HFFc6 (cell line): Measurements from ENCODE around the gene MAD1L1. TPM values are rescaled to one million over a fixed set of nuclear protein-coding genes. Genes with fewer than 3 reads are reported as not detected.

ENCODE experiments used
- DNase-seq: peaks from one replicate; pipeline ENCODE4 v3.0.0-alpha.2; 2018
- H3K27ac Mint-ChIP-seq: 2 replicates; pipeline ENCODE4 v1.8.0; 2020; ENCODE audit warnings: mild to moderate bottlenecking, mixed read lengths
- H3K27me3 Mint-ChIP-seq: 2 replicates; pipeline ENCODE4 v1.8.0; 2021; ENCODE audit warnings: mild to moderate bottlenecking, moderate library complexity, mixed read lengths; ENCODE audit not compliant: insufficient read depth
- H3K36me3 Mint-ChIP-seq: 2 replicates; pipeline ENCODE4 v1.8.0; 2021; ENCODE audit warnings: low read depth, mixed read lengths
- H3K4me1 Mint-ChIP-seq: 2 replicates; pipeline ENCODE4 v1.8.0; 2020; ENCODE audit warnings: low read depth, mixed read lengths
- H3K4me3 Mint-ChIP-seq: 2 replicates; pipeline ENCODE4 v1.8.0; 2020; ENCODE audit warnings: mild to moderate bottlenecking, moderate library complexity, mixed read lengths
- H3K9me3 Mint-ChIP-seq: 2 replicates; pipeline ENCODE4 v1.8.0; 2020; ENCODE audit warnings: mild to moderate bottlenecking, mixed read lengths
- CTCF ChIP-seq: fragments of 200-600 bp; sonication (generic); IDR thresholded peaks from 2 replicates; pipeline ENCODE4 v1.5.0; 2021; ENCODE audit warnings: antibody characterized with exemption, mild to moderate bottlenecking
- total RNA-seq, 6 experiments: library from RNA; stranded (reverse); fragmentation: NEBNext Ultra II Directional; extraction: Animal tissue kit (Norgen Biotek cat#: 25700); gene quantifications; 2 replicates in 1 of 6; 3 replicates in 5 of 6; pipeline ENCODE4 v1.2.3, GENCODE V29; 2021

Gene MAD1L1
- total RNA-seq, 6 experiments from 2014 or later, result 34.6 to 44.8 (median 40.2) TPM

GRCh38 chr7:2278026-2278425, 45.3 kb upstream of the MAD1L1 start:
- Mint-ChIP-seq H3K27ac (no peak overlapping the region), H3K9me3 (no peaks in the 10 kb centered on the region), H3K4me3 (no peak overlapping the region), H3K27me3 (peaks cover 1% of the 10 kb centered on the region; the same call in 1 of the 2 replicates), H3K4me1 (peaks cover 23% of the 10 kb centered on the region), H3K36me3 (peaks cover 10% of the 10 kb centered on the region; the same call in 1 of the 2 replicates)
- no peak for DNase-seq
- TF ChIP-seq CTCF, result no peak

- Mint-ChIP-seq H3K9me3 (no peaks in the 10 kb centered on the region), H3K27ac (no peak overlapping the region), H3K4me1 (peaks cover 9% of the 10 kb centered on the region), H3K4me3 (no peak overlapping the region), H3K27me3 (peaks cover 1% of the 10 kb centered on the region; the same call in 1 of the 2 replicates), H3K36me3 (peaks cover 10% of the 10 kb centered on the region; the same call in 1 of the 2 replicates)
- DNase-seq, result no peak
- TF ChIP-seq CTCF, result no peak
Observed at GRCh38 chr7:2276107-2276506, 43.4 kb upstream of the MAD1L1 start.

GRCh38 chr7:2275101-2275500, 42.4 kb upstream of the MAD1L1 start:
- no peak for DNase-seq
- Mint-ChIP-seq H3K36me3 (peaks cover 10% of the 10 kb centered on the region; the same call in 1 of the 2 replicates), H3K27me3 (peaks cover 1% of the 10 kb centered on the region; the same call in 1 of the 2 replicates), H3K4me1 (peaks cover 10% of the 10 kb centered on the region), H3K27ac (no peak overlapping the region), H3K4me3 (no peak overlapping the region), H3K9me3 (no peaks in the 10 kb centered on the region)
- TF ChIP-seq CTCF, result no peak

- DNase-seq, result no peak
- peaks cover 10% of the 10 kb centered on the region for H3K4me1 Mint-ChIP-seq
- peaks cover 1% of the 10 kb centered on the region; the same call in 1 of the 2 replicates for H3K27me3 Mint-ChIP-seq
- peaks cover 10% of the 10 kb centered on the region; the same call in 1 of the 2 replicates for H3K36me3 Mint-ChIP-seq
- no peaks in the 10 kb centered on the region for H3K9me3 Mint-ChIP-seq
- TF ChIP-seq CTCF, result no peak
- H3K4me3 Mint-ChIP-seq, result no peak overlapping the region
- no peak overlapping the region for H3K27ac Mint-ChIP-seq
Observed at GRCh38 chr7:2274666-2275065, 41.9 kb upstream of the MAD1L1 start.

GRCh38 chr7:2273866-2274265, 41.1 kb upstream of the MAD1L1 start:
- no peak for TF ChIP-seq CTCF
- Mint-ChIP-seq H3K9me3 (no peaks in the 10 kb centered on the region), H3K4me1 (peaks cover 17% of the 10 kb centered on the region), H3K27ac (no peak overlapping the region), H3K4me3 (no peak overlapping the region), H3K27me3 (peaks cover 1% of the 10 kb centered on the region; the same call in 1 of the 2 replicates), H3K36me3 (peaks cover 10% of the 10 kb centered on the region; the same call in 1 of the 2 replicates)
- no peak for DNase-seq
